Tibial nerve (tissue), 3 donors: ENCODE data around the gene RPTOR.

Experiments used
- CTCF ChIP-seq, 5 experiments: fragments of 200-600 bp in 3 of 5; fragments of 450-650 bp in 2 of 5; sonication (generic) in 3 of 5; IDR thresholded peaks; one replicate each; pipeline ENCODE4 v1.5.1; 2016 to 2019; ENCODE audit warnings: antibody characterized with exemption in 5 of 5, mild to moderate bottlenecking in 3 of 5, moderate library complexity in 2 of 5
- POLR2A ChIP-seq, 2 donors: fragments of 450-650 bp; IDR thresholded peaks; one replicate each; pipeline ENCODE4 v1.6.1; 2017; ENCODE audit warnings: antibody characterized with exemption in 2 of 2, mild to moderate bottlenecking in 2 of 2, moderate library complexity in 2 of 2

GRCh38 chr17:80894726-80895125 is 350.1 kb downstream of the RPTOR start:
- TF ChIP-seq CTCF (IDR thresholded peaks at IDR 0.05) (no peak), POLR2A (IDR thresholded peaks at IDR 0.05) (no peak)
